Lung (tissue), 12 donors: ENCODE measurements around the gene KRT2. TPM values are rescaled to one million over a fixed set of nuclear protein-coding genes. Genes with fewer than 3 reads are reported as not detected.

Experiments
- ATAC-seq: fragments of 200-7000 bp; cut with Tn5 transposase; one replicate; pipeline ENCODE4 v1.9.1; 2020; ENCODE audit warnings: moderate number of reproducible peaks; ENCODE audit not compliant: insufficient read depth, low FRiP score
- DNase-seq, 3 donors: peaks; one replicate each; pipeline ENCODE4 v3.0.0-alpha.2; 2013 to 2017
- H3K27ac ChIP-seq, 2 donors: one replicate each; pipeline ENCODE4 v1.5.1; 2013; ENCODE audit warnings: mild to moderate bottlenecking in 2 of 2, moderate library complexity in 2 of 2, control low read depth in 1 of 2, inconsistent platforms in 1 of 2, low read depth in 1 of 2, low read length in 1 of 2
- H3K27me3 ChIP-seq, 3 donors: one replicate each; pipeline ENCODE4 v1.5.1; 2013; ENCODE audit warnings: low read length in 2 of 3; ENCODE audit not compliant: control insufficient read depth in 3 of 3, insufficient read depth in 3 of 3
- H3K36me3 ChIP-seq, 4 donors: one replicate each; pipeline ENCODE4 v1.5.1; 2013; ENCODE audit warnings: low read length in 4 of 4, mild to moderate bottlenecking in 1 of 4, moderate library complexity in 1 of 4; ENCODE audit not compliant: control insufficient read depth in 4 of 4, insufficient read depth in 4 of 4
- H3K4me1 ChIP-seq, 5 donors: one replicate each; pipeline ENCODE4 v1.5.1; 2013; ENCODE audit warnings: low read length in 5 of 5, mild to moderate bottlenecking in 2 of 5, moderate library complexity in 1 of 5; ENCODE audit not compliant: control insufficient read depth in 5 of 5, insufficient read depth in 5 of 5
- H3K4me3 ChIP-seq: one replicate; pipeline ENCODE4 v1.5.1; 2013; ENCODE audit warnings: mild to moderate bottlenecking, control low read depth, moderate library complexity
- H3K9ac ChIP-seq, 2 donors: one replicate each; pipeline ENCODE4 v1.5.1; 2013; ENCODE audit warnings: low read length in 2 of 2, control low read depth in 1 of 2; ENCODE audit not compliant: insufficient read depth in 1 of 2
- H3K9me3 ChIP-seq, 4 donors: one replicate each; pipeline ENCODE4 v1.5.1; 2013; ENCODE audit warnings: low read length in 3 of 4, mild to moderate bottlenecking in 1 of 4, moderate library complexity in 1 of 4; ENCODE audit not compliant: control insufficient read depth in 4 of 4, insufficient read depth in 3 of 4
- WGBS, 2 donors: extraction: QIAGEN DNeasy Blood & Tissue Kit; methylation state at CpG; one replicate each; pipeline ENCODE4 v1.1.7; 2013; 5-methylcytosine and 5-hydroxymethylcytosine counted together
- polyA plus RNA-seq, 2 donors: library from polyadenylated mRNA; stranded (reverse); fragments of 200-250 nt; gene quantifications; one replicate each; pipeline ENCODE4 v1.2.1, GENCODE V29; 2013
- total RNA-seq, 2 donors: library from RNA; depleted of rRNA in 1 of 2; stranded (reverse); fragments of >200 nt in 1 of 2; gene quantifications; one replicate each; pipeline ENCODE4 v1.2.1, GENCODE V29; 2014 to 2021
- TF ChIP-seq, protein P1 (sequence below): IDR thresholded peaks from 2 replicates; pipeline ENCODE4 v1.5.1; 2012; ENCODE audit warnings: mild to moderate bottlenecking; ENCODE audit errors: control extremely low read depth, extremely low read depth
- donor health status: control.
- donor health status: control.
- donor health status: Bipolar disorder and iron deficiency.
- donor health status: healthy.
- donor health status: DM: yes; HTN: yes; CAD: no.

Gene KRT2
- total and polyA plus RNA-seq, 4 donors, result 0.03 TPM; not detected in 3

DNA sequence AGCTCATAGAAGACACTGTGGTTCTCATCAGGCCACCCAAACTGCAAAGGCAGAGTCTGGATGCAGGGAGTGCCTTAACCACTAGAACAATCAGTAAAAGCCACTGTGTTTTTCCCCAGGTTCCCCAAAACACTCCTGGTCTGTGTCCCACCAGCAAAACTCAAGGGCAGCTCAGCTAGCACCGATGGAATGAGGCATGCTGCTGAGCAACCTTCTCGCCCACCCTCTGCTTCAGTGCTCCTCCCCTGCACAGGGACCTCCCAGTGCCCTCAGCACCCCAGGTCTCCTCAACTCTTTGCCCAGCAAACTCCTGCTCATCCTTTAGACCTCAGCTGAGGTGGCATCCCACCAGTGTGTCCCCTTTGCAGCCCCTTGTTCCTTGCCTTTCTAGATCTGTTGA lies 47.4 kb upstream of the KRT2 start:
- ATAC-seq (no peak), DNase-seq (no peak)
- TF ChIP-seq, protein P1, sequence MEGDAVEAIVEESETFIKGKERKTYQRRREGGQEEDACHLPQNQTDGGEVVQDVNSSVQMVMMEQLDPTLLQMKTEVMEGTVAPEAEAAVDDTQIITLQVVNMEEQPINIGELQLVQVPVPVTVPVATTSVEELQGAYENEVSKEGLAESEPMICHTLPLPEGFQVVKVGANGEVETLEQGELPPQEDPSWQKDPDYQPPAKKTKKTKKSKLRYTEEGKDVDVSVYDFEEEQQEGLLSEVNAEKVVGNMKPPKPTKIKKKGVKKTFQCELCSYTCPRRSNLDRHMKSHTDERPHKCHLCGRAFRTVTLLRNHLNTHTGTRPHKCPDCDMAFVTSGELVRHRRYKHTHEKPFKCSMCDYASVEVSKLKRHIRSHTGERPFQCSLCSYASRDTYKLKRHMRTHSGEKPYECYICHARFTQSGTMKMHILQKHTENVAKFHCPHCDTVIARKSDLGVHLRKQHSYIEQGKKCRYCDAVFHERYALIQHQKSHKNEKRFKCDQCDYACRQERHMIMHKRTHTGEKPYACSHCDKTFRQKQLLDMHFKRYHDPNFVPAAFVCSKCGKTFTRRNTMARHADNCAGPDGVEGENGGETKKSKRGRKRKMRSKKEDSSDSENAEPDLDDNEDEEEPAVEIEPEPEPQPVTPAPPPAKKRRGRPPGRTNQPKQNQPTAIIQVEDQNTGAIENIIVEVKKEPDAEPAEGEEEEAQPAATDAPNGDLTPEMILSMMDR, result no peak
- Histone ChIP-seq H3K9ac (no peak overlapping the region), H3K4me3 (no peak overlapping the region), H3K27ac (no peak overlapping the region), H3K4me1 (peaks cover 0 to 2% (median 0%) of the 10 kb centered on the region in 5 donors), H3K36me3 (no peaks in the 10 kb centered on the region), H3K27me3 (peaks cover 2 to 30% (median 4%) of the 10 kb centered on the region in 3 donors), H3K9me3 (no peaks in the 10 kb centered on the region)
- 79 to 85% methylated on average over 2 of the region's 2 CpGs for WGBS, 2 donors

DNA sequence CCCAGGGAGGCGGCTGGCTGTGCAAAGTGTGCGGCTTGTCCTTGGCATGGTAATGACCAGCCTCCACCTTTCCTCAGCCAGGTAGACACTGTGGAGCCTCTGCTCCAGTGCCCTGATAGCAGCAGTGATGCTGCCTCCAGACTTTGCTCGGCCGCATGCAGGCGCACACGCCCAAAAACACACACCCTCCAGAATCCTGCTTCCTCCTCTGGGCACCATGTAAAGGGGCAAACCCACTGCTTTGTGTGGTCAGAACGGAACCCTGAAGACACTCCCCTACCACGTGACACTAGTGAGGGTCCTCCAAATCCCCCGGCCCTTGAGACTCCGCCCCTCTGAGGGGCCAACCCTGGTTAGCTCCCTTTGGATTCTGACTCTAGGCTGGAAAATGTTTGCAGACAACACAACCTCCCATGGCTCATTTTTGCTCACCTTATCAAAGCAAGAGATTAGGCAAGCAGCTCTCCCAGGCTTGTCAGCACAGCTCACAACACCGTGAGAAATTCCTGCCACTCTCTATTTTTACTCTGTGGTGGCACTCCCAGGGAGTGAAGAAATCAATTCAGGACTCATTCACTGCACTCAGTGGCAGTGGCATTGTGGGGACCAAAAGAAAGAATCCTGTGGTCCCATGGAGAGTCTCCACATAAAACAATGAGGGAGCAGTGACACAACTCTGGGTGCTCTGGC lies 46.8 kb upstream of the KRT2 start:
- H3K4me3 ChIP-seq, result no peak overlapping the region
- H3K9ac ChIP-seq, result no peak overlapping the region
- no peaks in the 10 kb centered on the region for H3K9me3 ChIP-seq
- DNase-seq, result no peak
- H3K4me1 ChIP-seq, result peaks cover 0 to 2% (median 0%) of the 10 kb centered on the region in 5 donors
- TF ChIP-seq, protein P1, result no peak
- H3K27ac ChIP-seq, result no peak overlapping the region
- WGBS, 2 donors, result 55 to 62% methylated on average over 11 of the region's 11 CpGs
- peaks cover 2 to 27% (median 4%) of the 10 kb centered on the region in 3 donors for H3K27me3 ChIP-seq
- no peak for ATAC-seq
- H3K36me3 ChIP-seq, result no peaks in the 10 kb centered on the region

DNA sequence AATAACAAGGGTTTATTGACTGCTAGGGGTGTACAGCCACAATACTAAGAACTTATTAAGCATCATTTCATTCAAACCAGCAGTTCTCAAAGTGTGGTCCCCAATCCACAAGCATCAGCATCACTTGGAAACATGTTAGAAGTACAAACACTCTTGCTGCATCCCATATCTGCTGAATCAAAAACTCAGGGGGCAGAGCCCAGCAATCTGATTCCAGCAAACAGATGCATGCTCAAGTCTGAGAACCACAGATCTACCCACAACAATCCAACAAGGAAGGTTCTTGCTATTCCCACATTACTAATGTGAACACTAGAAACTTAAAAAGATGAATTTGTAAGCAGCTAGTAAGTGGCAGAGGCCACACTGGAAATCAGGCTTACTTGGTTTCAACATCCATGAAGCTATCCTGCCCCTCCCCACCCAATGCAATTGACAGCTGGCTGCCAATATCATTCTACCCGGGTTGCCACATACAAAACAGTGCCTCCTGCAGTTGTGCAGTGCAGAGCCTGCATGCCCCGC lies 45.1 kb upstream of the KRT2 start:
- TF ChIP-seq, protein P1, result no peak
- ATAC-seq (no peak), DNase-seq (no peak)
- Histone ChIP-seq H3K36me3 (no peaks in the 10 kb centered on the region), H3K9ac (no peak overlapping the region), H3K27ac (no peak overlapping the region), H3K4me1 (peaks cover 0 to 2% (median 0%) of the 10 kb centered on the region in 5 donors), H3K4me3 (no peak overlapping the region), H3K9me3 (no peaks in the 10 kb centered on the region), H3K27me3 (peaks cover 4 to 36% (median 9%) of the 10 kb centered on the region in 3 donors)
- WGBS, 2 donors, result 47 to 89% methylated on average over 2 of the region's 2 CpGs

DNA sequence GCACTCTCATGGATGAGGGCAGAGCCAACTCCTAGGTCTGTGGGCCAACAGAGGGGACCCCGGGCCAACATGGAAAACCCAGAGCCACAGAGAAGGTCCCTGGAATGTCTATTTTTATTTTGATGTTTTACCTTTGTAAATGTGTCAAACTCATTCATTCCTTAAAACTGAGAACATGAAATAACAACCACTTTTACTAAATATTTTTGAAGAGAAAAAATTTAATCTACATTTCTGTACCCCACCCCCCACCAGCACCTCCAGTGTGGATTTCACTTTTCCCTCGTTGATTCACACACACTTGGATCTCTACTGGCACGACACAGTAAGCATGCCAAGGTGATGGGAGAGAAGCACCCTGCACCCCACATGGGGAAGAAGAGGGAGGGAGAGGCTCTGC lies 44.6 kb upstream of the KRT2 start:
- no peak overlapping the region for H3K27ac ChIP-seq
- ATAC-seq, result no peak
- 61 to 78% methylated on average over 3 of the region's 3 CpGs for WGBS, 2 donors

More for the DNA sequence above, 44.6 kb upstream of the KRT2 start:
- Histone ChIP-seq H3K9ac (no peak overlapping the region), H3K36me3 (no peaks in the 10 kb centered on the region), H3K4me3 (no peak overlapping the region), H3K4me1 (no peaks in the 10 kb centered on the region), H3K9me3 (no peaks in the 10 kb centered on the region), H3K27me3 (peaks cover 4 to 41% (median 15%) of the 10 kb centered on the region in 3 donors)
- TF ChIP-seq, protein P1, result no peak
- DNase-seq, result no peak
